Activated CD8-positive, alpha-beta memory T cell treated with anti-CD3 and anti-CD28 coated beads, Interleukin-2, amount 10 ng/mL, durations not matched to agents 7 days and 5 days (primary cell): ENCODE results near the gene NR1H2. TPM values are rescaled to one million over a fixed set of nuclear protein-coding genes. Genes with fewer than 3 reads are reported as not detected.
"Not testable (repeated sequence)": the region's sequence is repeated elsewhere in the genome, so short reads cannot be mapped to it uniquely, and the experiment has no call there.

ENCODE experiments used
- ATAC-seq: fragments of 150-1000 bp; cut with Tn5 transposase; one replicate; pipeline ENCODE4 v1.10.0; 2021; ENCODE audit warnings: moderate library complexity
- CTCF ChIA-PET: fragments of 350-600 bp; sonication (Branson Sonifier 250); formaldehyde crosslinking; loops from one replicate; lab custom pipeline; 2021; ENCODE audit warnings: antibody characterized with exemption; lab: Charles Lee
- DNase-seq: peaks from one replicate; pipeline ENCODE4 v3.0.0-alpha.2; 2020
- H3K27ac Mint-ChIP-seq: one replicate; pipeline ENCODE4 v1.8.0; 2021; ENCODE audit warnings: mild to moderate bottlenecking, mixed read lengths
- H3K27me3 Mint-ChIP-seq: one replicate; pipeline ENCODE4 v1.8.0; 2021; ENCODE audit warnings: mixed read lengths
- H3K36me3 Mint-ChIP-seq: one replicate; pipeline ENCODE4 v1.8.0; 2021; ENCODE audit warnings: mild to moderate bottlenecking, mixed read lengths
- H3K4me1 Mint-ChIP-seq: one replicate; pipeline ENCODE4 v1.8.0; 2021; ENCODE audit warnings: mixed read lengths
- H3K4me3 Mint-ChIP-seq: one replicate; pipeline ENCODE4 v1.8.0; 2021; ENCODE audit warnings: mild to moderate bottlenecking, moderate library complexity, mixed read lengths
- H3K9me3 Mint-ChIP-seq: one replicate; pipeline ENCODE4 v1.8.0; 2022; ENCODE audit warnings: low read depth, mixed read lengths
- total RNA-seq, 2 experiments: library from RNA; stranded (reverse); gene quantifications; one replicate each; pipeline ENCODE4 v1.2.3, GENCODE V29; 2021

Gene NR1H2
- total RNA-seq, 2 experiments from 2014 or later: 62.2 to 69.8 TPM

DNA sequence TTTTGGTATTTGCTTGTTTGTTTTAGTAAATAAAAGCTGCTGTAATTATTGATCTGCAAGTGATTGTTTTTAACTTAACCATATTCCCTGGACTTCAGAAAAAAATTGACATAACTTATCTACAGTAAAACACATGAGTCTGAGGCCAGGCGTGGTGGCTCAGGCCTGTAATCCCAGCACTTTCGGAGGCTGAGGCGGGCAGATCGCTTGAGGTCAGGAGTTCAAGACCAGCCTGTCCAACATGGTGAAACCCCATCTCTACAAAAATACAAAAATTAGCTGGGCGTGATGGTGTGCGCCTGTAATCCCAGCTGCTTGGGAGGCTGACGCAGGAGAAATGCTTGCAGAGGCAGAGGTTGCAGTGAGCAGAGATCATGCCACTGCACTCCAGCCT is 22.8 kb upstream of the NR1H2 start:
- DNase-seq, H3K36me3 Mint-ChIP-seq, H3K27ac Mint-ChIP-seq, H3K4me3 Mint-ChIP-seq, H3K9me3 Mint-ChIP-seq, H3K4me1 Mint-ChIP-seq, ATAC-seq, H3K27me3 Mint-ChIP-seq: not testable (repeated sequence)
- CTCF ChIA-PET: interaction anchor here (0.9 to 1.3 kb wide), 2 partner anchors 15 to 107 kb away, joined by 3 read pairs; no protein-coding TSS in a partner anchor

DNA sequence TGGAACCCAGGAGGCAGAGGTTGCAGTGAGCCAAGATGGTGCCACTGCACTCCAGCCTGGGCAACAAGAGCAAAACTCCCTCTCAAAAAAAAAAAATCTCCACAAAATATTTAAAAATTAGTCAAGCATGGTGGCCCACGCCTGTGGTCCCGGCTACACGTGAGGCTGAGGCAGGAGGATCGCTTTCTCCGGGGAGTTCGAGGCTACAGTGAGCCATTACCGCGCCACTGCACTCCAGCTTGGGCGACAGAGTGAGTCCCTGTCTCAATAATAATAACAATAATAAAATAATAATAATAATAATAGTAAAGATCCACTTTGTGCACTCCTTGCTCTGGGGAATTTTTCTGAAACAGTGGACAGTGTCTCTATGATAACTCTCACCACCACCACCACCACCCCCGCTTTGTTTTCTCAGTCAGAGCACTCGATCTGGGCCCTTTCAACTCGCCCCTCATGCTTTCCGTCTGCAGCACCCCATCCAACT is 19.5 kb upstream of the NR1H2 start:
- ATAC-seq (no peak), DNase-seq (no peak)
- H3K27me3 Mint-ChIP-seq: no peaks in the 10 kb centered on the region
- peaks cover 13% of the 10 kb centered on the region for H3K36me3 Mint-ChIP-seq
- CTCF ChIA-PET: interaction anchor here (0.8 to 5.2 kb wide), 31 partner anchors 10 to 565 kb away, joined by 3 to 64 read pairs (median 6); partner anchors contain the start of genes EMC10, GARIN5A, JOSD2 and KCNC3
- peak overlapping the region; percentile 83 for H3K4me3 Mint-ChIP-seq
- H3K4me1 Mint-ChIP-seq: peaks cover 32% of the 10 kb centered on the region
- no peaks in the 10 kb centered on the region for H3K9me3 Mint-ChIP-seq
- no peak overlapping the region for H3K27ac Mint-ChIP-seq

DNA sequence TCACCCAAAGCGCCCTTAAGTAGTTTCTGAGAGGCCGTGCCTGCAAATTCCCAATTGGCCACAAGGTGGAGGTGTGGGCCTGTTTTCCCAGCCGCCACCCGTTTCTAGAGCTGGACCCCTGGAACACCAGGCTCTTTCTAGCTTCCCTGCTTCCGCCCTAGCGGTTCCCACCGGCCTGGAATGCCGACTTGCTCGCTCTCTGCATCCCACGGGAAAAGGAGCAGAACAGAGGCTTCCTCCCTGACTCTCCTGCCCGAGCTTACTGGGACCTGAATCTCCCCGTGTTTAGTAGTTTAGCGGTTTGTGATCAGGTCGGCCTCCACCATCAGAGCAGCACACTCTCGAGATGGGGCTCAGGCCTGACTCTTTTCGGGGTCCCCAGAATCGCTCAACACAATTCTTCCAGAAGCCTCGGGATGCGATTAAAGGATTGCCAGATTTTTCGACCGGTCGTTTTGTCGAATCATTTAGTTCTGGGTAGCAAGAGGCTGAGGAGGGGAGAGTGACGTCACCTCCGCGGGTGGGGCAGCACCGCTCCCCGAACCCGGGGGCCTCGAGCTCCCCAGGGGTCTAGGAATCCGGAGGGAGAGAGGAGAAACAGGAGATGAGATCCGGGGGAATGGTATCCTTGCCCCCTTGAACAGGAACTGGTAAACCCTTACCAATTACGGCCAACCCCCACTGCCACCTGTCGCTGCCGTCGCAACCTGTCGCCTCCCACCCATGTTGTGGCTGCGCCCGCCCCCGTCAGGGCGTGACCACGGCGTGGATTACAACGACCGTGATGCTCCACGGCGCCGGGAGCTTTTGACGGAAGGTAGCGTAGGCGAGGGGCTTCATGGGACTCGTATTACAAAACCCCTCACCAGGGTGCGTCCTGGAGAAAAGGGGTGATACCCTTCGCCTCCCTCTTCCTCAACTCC is 18.8 kb upstream of the NR1H2 start:
- CTCF ChIA-PET: interaction anchor here (0.5 to 5.2 kb wide), 37 partner anchors 11 to 564 kb away, joined by 3 to 64 read pairs (median 6); partner anchors contain the start of genes EMC10, GARIN5A, JOSD2 and KCNC3
- H3K4me3 Mint-ChIP-seq: peak overlapping the region; percentile 83
- ATAC-seq (peak; percentile 89), DNase-seq (peak; percentile 93)
- no peaks in the 10 kb centered on the region for H3K27me3 Mint-ChIP-seq
- no peaks in the 10 kb centered on the region for H3K9me3 Mint-ChIP-seq
- peak overlapping the region; percentile 98 for H3K27ac Mint-ChIP-seq
- peaks cover 13% of the 10 kb centered on the region for H3K36me3 Mint-ChIP-seq
- H3K4me1 Mint-ChIP-seq: peaks cover 39% of the 10 kb centered on the region

DNA sequence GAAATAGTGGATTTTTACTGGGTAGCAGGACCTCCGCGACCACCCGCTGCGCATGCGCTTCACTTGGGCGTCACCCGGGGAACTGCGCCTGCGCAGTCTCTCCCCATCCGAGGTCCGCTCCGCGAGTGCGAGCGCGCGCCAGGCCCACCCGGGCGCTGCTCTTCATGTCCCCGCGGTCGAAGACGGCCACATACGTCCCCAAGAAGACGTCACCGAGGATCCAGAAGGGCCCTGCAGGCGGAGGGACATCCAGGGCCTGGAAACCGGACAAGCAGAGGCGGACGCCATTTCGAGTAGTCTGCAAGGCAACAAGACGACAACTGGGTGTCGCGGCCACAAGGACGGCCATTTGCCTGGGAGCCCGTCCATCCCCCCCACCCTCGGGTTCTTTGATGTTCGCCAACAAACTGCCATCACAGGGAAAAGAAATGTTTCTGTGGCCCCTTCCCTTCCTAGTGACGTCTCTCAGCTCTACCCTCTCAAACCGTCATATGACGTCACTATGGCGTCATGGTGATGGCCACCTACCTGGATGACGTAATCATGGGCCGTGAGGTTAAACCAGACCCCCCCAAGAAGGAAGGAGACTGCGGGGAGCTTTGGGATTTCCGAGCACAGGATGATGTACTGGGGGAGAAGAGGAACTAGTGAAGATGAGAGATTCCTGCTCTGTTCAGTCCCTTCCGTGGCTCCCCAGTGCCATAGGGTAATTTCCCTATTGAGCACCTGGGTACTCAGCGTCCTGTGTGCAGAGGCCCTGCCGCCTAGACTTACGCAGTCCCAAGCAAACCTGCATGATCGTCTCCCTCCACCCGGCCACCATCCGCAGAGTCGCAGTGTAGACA is 17.6 kb upstream of the NR1H2 start:
- peak overlapping the region; percentile 98 for H3K27ac Mint-ChIP-seq
- H3K4me1 Mint-ChIP-seq: peaks cover 51% of the 10 kb centered on the region
- peak overlapping the region; percentile 83 for H3K4me3 Mint-ChIP-seq
- peak; percentile 84 for DNase-seq
- CTCF ChIA-PET: interaction anchor here (1.0 to 5.2 kb wide), 10 partner anchors 11 to 425 kb away, joined by 3 to 64 read pairs (median 16); partner anchors contain the start of gene POLD1
- peaks cover 13% of the 10 kb centered on the region for H3K36me3 Mint-ChIP-seq
- no peaks in the 10 kb centered on the region for H3K27me3 Mint-ChIP-seq
- no peaks in the 10 kb centered on the region for H3K9me3 Mint-ChIP-seq
- peak; percentile 44 for ATAC-seq

DNA sequence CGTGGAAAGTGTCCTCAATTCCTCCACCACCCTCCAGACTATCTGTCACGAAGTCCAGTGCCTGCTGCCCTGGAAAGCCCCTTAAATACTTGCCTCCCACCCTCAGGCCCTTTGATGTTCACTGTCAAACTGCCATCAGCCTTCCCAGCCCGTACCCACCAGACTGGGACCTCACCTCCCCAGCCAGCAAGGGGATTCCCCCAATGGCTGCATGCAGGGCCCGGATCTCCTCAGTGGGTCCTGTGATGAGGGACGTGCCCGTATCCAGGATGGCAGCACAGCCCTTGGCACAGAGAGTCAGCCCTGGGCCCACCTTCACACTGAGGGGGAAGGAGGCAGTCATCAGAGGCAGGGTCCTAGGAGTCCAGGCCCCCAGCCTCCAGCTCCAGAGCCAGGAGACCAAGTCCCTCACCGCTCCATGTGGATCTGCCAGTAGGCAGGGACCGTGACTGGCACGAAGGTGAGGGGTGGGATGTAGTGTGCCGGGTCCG is 16.9 kb upstream of the NR1H2 start:
- no peak overlapping the region for H3K4me3 Mint-ChIP-seq
- peak overlapping the region; percentile 98 for H3K27ac Mint-ChIP-seq
- peaks cover 55% of the 10 kb centered on the region for H3K4me1 Mint-ChIP-seq
- no peaks in the 10 kb centered on the region for H3K27me3 Mint-ChIP-seq
- DNase-seq (no peak), ATAC-seq (no peak)
- no peaks in the 10 kb centered on the region for H3K9me3 Mint-ChIP-seq
- peaks cover 13% of the 10 kb centered on the region for H3K36me3 Mint-ChIP-seq
- CTCF ChIA-PET: interaction anchor here (5.2 kb wide), 1 partner anchor 10 kb away, joined by 64 read pairs; no protein-coding TSS in a partner anchor

DNA sequence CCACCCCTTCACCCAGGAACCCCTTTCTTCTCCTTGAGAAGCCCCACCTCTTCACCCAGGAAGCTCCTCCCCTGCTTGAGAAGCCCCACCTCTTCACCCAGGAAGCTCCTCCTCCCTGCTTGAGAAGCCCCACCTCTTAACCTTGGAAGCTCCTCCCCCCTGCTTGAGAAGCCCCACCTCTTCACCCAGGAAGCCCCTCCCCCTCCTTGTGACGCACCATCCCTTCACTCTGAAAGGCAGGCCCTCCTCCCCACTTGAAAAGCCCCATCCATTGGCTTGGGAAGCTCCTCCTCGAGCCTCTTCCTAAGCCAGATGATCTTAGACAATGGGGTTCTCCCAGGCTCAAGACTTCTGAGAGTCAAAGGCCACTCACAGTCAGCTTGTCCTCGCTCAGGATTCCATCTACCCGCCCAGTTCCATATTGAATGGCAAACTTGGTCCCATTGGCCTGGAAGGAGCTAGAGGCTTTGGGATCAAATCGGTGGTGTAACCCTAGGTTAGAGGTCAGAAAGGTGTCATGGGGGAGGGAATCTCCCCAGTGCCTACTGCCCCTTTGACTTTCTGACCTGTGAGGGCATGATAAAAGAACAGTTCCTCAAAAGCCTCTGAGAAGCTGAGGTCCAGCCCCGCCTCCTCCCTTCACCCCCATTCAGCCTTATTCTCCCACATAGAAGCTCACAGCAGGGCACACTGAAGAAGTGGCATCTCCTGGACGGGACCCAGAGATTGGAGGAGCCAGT is 14.8 kb upstream of the NR1H2 start:
- peak overlapping the region; percentile 91 for H3K27ac Mint-ChIP-seq
- DNase-seq (no peak), ATAC-seq (no peak)
- CTCF ChIA-PET: interaction anchor here (0.7 to 5.2 kb wide), 3 partner anchors 8 to 195 kb away, joined by 3 to 64 read pairs (median 6); no protein-coding TSS in a partner anchor
- H3K36me3 Mint-ChIP-seq: peaks cover 13% of the 10 kb centered on the region
- peaks cover 72% of the 10 kb centered on the region for H3K4me1 Mint-ChIP-seq
- no peak overlapping the region for H3K4me3 Mint-ChIP-seq
- no peaks in the 10 kb centered on the region for H3K9me3 Mint-ChIP-seq
- H3K27me3 Mint-ChIP-seq: no peaks in the 10 kb centered on the region

DNA sequence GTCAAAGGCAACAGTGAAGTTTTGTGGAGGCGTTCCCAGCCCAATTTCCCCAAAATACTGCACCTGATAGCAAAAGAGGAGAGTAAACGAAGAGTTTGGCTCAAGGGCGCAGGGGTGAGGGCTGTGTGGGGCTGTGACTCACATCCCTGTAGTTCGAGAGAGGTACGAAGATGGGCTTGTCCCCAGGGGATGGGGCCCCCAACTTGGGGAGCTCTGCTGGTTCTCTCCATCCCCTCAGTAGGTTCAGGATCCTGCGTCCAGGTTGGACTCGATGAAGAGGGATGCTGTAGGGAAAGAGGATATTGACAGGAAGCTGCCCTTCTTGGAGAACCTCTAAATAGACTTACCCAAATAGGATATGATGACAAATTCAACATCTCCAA is 14.2 kb upstream of the NR1H2 start:
- DNase-seq (no peak), ATAC-seq (no peak)
- peaks cover 70% of the 10 kb centered on the region for H3K4me1 Mint-ChIP-seq
- no peaks in the 10 kb centered on the region for H3K27me3 Mint-ChIP-seq
- peak overlapping the region; percentile 91 for H3K27ac Mint-ChIP-seq
- CTCF ChIA-PET: interaction anchor here (1.6 kb wide), 1 partner anchor 99 kb away, joined by 6 read pairs; no protein-coding TSS in a partner anchor
- peaks cover 13% of the 10 kb centered on the region for H3K36me3 Mint-ChIP-seq
- no peak overlapping the region for H3K4me3 Mint-ChIP-seq
- H3K9me3 Mint-ChIP-seq: no peaks in the 10 kb centered on the region

DNA sequence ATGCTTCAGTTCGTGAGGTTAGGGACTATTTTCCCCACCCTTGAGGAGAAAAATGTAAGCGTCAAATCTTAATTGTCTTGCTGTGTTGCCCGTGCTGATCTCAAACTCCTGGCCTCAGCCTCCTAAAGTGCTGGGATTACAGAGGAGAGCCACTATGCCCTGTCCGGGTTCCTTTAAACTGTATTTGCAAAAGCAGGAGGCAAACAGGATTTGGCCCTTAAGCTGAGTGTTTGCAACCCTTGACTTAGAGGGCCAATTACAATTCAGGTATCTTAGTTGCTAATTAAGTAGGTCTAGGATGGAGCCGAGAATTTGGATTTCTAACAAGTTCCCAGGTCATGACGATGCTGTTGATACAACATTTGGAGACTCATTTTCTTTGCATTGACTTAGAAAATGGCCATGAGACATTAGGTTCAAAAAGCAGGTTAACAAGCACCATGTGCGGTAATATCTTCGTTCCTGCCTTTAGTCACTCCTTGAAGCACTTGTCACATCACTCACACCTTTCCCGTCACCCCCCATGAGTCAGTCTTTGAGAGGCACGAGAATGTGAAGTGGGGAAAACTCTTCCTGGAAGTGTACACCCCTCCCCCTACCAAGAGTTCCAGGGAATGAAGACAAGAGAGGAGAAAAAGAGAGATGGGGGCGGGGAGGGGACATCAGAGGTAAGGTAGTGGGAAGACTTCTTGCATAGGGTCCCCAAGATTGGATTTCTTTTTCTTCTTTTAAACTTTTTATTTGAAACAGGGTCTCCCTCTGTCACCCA is 13.4 kb upstream of the NR1H2 start:
- H3K27ac Mint-ChIP-seq: peak overlapping the region; percentile 91
- H3K9me3 Mint-ChIP-seq: no peaks in the 10 kb centered on the region
- no peaks in the 10 kb centered on the region for H3K27me3 Mint-ChIP-seq
- peaks cover 75% of the 10 kb centered on the region for H3K4me1 Mint-ChIP-seq
- no peak for DNase-seq
- CTCF ChIA-PET: interaction anchor here (1.0 to 1.8 kb wide), 4 partner anchors 21 to 124 kb away, joined by 3 to 6 read pairs (median 4); partner anchors contain the start of genes KCNC3 and POLD1
- peak; percentile 20 for ATAC-seq
- peaks cover 13% of the 10 kb centered on the region for H3K36me3 Mint-ChIP-seq
- peak overlapping the region; percentile 21 for H3K4me3 Mint-ChIP-seq

DNA sequence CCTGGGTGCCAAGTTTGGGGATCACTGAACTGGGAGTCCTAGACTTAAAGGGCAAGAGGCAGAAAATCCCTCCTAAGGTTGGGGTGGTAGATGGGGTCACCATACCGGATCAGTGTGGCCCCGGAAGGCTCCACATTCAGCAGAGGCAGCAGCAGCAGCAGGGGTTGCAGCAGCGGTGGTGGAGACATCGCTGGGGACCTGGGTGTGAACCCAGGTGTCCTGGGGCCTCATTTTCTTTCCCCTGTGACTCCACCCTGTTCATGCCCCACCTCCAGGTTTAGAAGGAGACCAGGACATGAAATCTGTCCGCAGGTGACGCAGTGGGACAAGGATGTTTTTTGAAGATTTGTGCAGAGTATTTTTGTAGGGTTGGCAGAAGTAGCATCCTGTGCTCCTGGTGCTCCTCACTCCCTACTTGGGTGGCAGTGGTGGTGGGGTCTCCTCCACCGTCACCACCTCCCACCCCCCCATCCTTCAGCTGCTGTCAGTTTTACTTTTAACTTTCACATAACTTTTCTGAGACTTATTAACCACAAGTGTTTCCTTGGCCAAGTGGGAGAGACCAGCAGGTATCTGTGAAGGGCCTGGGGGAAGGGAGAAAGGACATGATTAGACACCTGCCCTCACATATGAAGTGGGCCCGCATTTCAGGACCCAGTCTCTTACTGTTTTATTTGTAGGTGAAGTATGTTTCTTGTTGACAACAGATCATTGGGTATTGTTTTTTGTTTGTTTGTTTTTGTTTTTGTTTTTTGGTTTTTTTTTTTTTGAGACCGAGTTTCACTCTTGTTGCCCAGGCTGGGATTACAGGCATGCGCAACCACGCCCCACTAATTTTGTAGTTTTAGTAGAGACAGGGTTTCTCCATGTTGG is 10.6 kb upstream of the NR1H2 start, which contains the start of gene NAPSA:
TSS of gene NAPSA (minus strand) at position 206 of the 873 bp plus-strand sequence. CDS start at position 188, 18 bp downstream.
- Mint-ChIP-seq H3K9me3 (no peaks in the 10 kb centered on the region), H3K27ac (peak within 1 kb of the TSS; percentile 90), H3K4me1 (peaks cover 68% of the 10 kb centered on the region), H3K36me3 (peaks cover 5% of the 10 kb centered on the region), H3K27me3 (no peaks in the 10 kb centered on the region), H3K4me3 (peak within 1 kb of the TSS; percentile 56)
- no peak for ATAC-seq
- no peak for DNase-seq
- CTCF ChIA-PET: interaction anchor here (0.9 to 7.5 kb wide), 5 partner anchors 7 to 96 kb away, joined by 3 to 64 read pairs (median 8); partner anchors contain the start of genes NR1H2 and POLD1

DNA sequence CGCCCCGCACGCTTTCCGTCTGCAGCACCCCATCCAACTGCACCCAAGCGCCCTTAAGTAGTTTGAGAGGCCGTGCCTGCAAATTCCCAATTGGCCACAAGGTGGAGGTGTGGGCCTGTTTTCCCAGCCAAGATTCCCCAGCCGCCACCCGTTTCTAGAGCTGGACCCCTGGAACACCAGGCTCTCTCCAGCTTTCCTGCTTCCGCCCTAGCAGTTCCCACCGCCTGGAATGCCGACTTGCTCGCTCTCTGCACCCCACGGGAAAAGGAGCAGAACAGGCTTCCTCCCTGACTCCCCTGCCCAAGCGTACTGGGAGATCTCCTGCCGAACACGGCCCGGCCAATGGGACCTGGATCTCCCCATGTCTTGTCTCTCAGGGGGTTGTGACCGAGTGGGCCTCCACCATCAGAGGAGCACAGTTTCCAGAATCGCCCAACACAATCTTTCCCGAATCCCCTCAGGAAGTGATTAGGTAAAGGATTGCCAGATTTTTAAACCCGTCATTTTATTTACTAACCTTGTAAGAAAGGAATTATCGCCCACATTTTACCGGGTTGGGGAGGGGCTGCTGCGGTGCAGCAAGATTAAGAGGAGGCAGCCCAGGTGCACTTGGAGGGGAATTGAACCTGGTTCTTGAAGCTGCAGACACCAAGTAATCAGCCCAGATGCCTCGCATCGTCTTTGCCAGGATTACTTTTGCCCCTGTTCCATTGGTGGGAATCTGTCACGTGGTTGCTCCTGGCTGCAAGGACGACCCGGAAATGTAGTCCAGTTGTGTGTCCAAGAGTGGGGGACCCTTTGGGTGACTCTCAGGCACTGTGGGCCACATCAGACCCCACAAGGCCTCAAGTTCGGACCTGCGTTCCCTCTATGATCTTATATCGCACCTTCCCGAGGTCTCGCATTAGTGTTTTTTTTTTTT is 7.3 kb upstream of the NR1H2 start:
- DNase-seq: peak; percentile 90
- CTCF ChIA-PET: interaction anchor here (0.7 to 7.5 kb wide), 17 partner anchors 9 to 413 kb away, joined by 3 to 64 read pairs (median 5); partner anchors contain the start of genes JOSD2 and POLD1
- Mint-ChIP-seq H3K9me3 (no peaks in the 10 kb centered on the region), H3K36me3 (no peaks in the 10 kb centered on the region), H3K27me3 (no peaks in the 10 kb centered on the region), H3K4me1 (peaks cover 39% of the 10 kb centered on the region), H3K4me3 (peak overlapping the region; percentile 88), H3K27ac (peak overlapping the region; percentile 88)
- ATAC-seq: peak; percentile 82
